Hippocampal formation (tissue), 2 donors: Measurements from ENCODE around the gene MLYCD.
"Not testable (repeated sequence)": the region's sequence is repeated elsewhere in the genome, so short reads cannot be mapped to it uniquely, and the experiment has no call there.

Source experiments
- DNase-seq, 2 donors: peaks; one replicate each; lab custom pipeline; 2025; lab: John Stamatoyannopoulos, UW

The MLYCD gene

DNA sequence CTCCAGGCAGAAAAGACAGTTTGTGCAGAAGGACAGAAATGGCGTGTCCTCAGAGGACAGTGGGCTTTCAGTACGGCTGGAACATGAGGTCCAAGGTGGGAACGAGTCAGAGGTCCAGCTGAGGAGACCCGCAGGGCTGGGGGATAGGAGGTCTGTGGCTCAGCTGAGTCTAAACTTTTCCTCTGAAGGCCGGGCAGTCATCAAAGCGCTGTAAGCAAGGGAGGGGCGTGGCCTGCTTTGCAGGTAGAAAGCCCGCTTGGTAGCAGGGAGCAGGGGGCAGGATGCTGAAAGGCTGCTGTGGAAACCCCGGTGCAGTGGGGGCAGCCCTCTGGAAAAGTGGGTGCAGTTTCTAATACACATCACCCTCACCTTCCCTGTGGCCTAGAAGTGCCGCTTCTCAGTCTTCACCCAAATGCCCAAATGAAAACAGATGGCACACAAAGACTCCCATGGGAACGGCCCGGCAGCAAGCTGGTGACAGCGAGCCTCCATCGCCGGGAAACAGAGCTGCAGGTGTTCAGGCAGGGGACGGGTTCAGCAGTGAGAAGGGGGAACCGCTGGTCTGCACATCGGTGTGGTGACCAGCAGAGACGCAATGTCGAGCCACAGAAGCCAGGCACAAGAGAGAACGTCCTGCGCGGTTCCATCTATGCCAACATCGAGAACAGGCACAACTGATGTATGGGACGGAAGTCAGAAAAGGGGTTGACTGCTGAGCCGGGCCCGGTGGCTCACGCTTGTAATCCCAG is 41.9 kb downstream of the MLYCD start:
- no peak for DNase-seq

DNA sequence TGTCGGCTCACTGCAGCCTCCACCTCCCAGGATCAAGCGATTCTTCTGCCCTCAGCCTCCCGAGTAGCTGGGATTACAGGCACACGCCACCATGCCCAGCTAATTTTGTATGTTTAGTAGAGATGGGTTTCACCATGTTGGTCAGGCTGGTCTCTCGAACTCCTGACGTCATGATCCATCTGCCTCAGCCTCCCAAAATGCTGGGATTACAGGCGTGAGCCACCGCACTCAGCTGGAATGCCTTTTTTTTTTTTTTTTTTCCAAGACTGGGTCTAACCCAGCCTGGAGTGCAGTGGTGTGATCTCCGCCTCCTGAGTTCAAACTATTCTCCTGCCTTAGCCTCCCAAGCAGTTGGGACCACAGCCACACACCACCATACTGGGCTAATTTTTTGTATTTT is 42.6 kb downstream of the MLYCD start:
- not testable (repeated sequence) for DNase-seq

DNA sequence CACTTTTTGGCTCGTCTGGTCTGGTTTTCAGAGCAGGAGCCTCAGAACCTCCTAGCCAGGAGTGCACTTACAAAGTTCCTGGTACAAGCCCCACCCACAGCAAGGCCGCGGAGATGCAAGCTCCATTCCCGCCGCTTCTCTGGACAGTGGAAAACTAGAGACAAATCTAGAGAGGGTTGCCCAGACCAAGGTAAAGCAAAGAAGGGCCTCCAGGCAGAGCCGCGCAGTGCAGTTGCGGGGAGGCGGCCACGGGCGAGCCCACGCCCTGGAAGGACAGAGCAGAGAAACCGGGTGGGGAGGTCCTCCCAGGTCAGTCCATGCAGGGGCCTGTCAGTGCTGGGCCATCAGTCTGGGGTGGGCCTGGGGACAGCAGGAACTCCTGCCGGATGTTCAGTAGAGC is 43.2 kb downstream of the MLYCD start:
- DNase-seq = no peak

DNA sequence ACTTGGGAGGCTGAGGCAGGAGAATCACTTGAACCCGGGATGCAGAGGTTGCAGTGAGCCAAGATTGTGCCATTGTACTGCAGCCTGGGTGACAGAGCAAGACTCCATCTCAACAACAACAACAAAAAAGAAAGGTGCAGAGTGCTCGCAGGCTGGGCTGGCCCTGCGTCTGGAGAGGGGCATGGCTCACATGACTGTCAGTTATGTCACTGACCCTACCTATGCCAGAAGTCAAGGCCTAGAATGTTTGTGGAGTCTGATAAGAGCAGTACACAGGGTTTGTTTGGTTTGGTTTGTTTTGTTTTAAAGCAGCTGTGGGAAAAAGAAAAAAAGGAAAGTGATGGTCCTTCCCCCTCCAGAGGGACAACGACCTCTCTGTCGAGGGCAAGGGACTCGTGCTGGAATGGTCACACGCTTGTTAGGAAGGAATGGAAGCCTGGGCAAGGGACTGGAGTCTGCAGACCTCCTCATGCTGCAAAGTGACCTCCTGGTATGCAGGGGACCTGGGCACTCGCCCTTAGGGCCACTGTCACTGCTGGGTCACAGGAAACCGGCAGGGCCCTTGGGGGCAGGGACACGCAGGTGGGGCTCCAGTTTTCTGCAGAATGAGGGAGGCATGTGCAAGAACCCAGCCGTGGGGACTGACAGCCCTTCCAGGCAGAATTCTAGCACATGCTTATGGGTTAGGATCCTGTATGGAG is 44.0 kb downstream of the MLYCD start:
- no peak for DNase-seq

DNA sequence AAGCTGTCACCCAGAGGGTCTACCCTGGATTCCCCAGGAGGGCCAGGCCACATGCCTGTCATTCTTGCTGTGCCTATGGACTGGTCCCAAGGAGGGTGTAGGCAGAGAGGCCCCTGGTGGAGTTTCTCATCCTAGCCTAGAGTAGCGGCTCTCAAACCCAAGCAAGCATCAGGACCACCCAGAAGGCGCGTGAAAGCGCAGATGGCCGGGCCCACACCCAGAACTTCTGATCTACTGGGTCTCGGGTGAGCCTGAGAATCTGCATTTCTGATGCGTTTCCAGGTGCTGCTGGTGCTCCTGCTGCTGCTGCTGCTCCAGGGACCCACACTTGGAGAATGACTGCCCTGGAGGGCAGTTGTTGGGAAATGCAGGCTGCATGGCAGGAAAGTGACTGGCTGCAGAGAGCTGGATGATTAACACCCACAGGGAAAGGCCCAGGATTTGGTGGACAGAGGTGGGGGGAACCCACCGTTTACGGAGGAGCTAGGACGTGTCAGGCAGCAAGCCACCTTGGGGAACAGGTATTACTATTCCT is 44.7 kb downstream of the MLYCD start:
- no peak for DNase-seq

DNA sequence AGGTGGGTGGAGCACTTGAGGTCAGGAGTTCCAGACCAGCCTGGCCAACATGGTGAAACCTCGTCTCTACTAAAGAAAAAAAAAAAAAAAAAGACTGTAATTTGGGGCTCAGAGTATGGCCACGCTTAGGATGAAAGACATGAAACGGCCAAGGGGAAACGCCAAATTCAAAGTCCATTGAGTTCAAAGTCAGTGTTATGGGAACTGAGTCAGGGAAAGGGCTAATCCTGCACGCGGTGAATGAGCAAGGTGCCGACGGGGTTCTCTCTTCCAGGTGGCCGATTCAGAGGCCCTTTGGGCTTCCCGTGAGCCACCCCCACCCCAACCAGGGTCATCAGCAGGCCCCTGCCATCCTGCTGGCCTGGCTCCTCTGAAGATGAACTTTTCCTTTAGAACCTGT is 46.7 kb downstream of the MLYCD start:
- DNase-seq = no peak

DNA sequence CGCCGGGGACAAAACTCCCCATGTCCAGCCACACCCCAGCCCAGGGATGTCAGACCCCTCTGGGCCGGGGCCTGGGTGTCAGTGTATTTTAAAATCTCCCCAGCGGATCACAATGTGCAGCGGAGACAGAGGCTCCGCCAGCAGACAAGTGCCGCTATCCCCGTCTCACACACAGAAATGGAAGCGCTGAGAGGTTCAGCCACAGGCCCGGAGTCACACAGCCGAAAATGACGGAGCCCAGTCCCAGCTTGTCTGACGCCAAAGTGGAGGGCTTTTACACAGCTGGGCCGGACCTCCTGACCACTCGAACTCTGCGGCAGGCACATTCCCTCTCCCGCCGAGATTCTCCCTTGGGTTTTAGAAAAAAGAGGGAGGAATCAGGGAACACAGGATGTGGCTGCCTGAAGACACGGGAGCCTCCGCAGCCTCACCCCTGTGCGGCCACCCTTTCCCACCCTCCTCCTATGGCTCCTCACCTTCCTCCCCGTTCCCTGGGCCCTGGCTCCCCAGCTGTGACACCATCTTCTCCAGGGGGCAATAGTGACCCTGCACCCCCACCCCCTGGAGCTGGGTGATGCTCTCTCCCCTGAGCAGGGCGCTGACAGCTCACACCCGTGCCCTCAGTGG is 47.4 kb downstream of the MLYCD start:
- no peak for DNase-seq

DNA sequence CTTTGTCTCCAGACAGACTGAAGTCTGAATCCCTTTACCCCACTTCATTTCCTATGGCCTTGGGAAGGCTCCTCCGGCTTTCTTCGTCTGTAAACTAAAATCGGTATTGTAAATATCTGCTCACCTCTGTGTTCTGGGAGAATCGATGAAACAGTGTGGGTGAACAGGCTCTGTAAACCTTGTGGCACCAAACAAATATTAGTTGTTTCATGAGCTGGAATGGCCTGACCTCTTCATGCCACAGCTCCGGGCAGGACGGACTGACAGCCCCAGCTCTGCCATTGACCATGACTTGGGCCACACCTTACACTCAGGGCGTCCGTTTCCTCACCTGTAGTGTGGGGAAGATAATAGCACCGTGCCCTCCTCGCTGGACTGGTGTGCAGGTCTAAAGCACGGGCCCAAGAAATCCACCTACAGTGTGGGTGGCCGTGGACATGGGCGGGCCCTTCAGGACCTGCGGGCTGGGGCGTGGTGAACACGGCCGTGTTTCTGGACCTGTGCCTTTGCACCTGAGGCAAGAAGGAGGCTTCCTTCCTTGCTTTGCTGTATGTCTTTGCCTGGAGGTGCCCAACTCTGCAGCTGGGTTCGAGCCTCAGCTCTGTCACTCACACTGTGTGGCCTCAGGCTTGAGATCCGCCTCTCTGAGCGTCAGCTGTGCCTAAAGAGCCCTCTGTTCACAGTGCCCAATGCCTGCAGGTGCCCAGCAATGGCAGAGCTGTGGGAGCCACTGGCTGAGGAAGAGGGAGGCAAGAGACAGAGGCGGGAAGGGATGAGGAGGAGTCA is 48.1 kb downstream of the MLYCD start:
- no peak for DNase-seq

DNA sequence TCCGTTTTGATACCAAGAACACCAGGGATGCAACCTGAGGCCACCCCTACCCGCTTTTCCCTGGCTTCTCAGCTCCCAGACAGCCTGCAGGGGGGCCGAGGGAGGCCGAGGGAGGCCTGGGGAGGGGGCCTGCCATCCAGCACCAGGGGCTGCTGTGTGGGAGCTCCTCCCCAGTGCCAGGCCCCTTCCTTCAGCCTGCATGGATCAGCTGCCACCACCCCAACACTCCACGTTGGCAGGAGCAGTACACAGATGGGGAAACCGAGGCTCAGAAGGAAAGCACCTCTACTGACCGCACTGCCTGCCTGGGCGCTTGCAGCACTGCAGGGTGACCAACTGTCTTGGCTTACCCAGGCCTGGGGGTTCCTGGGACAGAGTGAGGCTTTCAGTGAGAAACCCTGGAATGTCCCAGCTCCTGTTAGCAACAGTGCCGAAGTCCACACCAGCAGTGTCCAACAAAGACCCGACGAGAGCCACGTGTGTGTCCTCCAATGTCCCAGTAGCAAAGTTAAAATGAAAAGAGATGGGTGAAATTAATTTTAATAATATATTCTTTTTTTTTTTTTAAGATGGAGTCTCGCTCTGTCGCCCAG is 48.8 kb downstream of the MLYCD start:
- no peak for DNase-seq

DNA sequence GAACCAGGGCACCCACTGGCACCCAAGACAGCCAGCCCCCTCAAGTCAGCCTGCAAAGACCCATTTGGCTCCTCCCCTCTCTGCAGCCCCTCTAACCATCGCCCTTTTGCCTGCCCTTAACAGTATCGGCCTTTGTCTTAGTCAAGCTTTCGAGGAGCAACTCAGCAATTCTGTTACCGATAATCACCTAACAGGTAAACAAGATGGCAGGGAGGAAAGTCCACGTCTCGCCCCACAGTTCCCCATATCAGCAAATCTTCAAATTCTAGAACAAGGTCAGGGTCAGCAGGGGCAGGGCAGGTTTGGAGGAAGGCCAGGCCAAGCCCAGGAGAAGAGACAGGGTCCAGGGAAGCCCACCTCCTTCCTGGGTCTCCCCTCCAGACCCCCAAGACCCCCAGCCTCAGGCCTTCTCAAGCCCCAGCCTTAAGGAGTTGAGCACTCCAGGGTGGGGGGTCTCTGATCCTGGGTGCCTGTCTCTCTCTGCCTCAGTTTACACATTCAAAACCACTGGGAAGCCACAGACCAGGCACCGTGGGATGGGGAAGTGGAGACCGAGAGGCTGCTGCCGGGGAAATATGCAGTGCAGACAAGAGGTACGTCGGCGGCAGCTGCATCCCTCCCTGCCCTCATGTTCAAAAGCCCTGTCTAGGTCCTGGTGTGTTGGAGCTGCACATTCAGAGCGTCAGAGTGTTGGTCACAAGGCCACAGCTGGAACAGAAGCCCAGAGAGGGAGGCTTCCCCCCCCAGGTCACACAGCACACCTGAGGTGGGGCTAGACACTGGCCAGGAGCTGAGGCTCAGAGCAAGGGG is 50.2 kb downstream of the MLYCD start:
- DNase-seq = no peak

DNA sequence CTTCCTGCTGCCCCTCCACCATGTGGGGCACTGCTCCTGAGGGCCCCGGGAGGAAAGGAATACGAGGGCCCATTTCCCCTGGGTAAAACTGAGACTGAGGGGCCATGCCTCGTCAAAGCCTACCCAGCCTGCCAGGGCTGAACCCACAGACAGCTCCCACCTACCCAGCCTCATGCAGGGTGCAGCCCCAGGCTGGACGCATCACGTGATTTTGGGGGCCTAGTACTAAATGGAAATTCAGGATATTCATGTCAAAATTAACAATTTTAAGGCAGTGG is 50.7 kb downstream of the MLYCD start:
- no peak for DNase-seq

DNA sequence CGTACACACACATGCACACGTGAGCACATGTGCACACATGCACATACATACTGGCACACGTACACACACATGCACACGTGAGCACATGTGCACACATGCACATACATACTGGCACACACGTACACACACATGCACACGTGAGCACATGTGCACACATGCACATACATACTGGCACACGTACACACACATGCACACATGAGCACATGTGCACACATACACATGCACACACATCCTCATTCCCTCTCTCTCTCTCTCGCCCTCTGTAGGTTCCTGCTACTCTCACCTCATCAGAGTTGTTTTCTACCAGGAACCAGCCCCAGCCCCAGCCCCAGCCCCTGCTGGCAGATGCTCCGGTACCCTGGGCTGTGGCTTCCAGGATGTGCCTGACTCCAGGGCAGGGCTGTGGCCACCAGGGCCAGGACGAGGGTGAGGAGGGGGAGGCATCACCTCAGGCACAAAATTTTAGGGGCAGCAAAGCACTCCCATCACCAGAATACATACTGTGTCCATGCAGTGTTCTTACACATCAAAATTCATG is 52.0 kb downstream of the MLYCD start:
- DNase-seq = not testable (repeated sequence)

DNA sequence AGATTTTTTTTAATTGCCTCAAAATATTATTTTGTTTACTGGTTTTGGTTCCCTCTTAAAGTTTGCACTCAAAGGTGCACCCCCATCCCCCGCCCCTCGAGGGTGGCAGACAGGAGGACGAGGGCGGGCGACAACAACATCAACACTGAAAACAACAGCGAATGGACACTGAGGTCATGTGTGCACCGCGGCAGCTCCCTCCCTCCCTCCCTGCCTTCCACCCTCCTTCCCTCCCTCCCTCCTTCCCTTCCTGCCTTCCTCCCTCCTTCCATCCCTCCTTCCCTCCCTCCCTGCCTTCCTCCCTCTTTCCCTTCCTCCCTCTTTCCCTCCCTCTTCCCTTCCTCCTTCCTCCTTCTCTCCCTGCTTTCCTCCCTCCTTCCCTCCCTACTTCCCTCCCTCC is 52.6 kb downstream of the MLYCD start:
- DNase-seq = no peak

DNA sequence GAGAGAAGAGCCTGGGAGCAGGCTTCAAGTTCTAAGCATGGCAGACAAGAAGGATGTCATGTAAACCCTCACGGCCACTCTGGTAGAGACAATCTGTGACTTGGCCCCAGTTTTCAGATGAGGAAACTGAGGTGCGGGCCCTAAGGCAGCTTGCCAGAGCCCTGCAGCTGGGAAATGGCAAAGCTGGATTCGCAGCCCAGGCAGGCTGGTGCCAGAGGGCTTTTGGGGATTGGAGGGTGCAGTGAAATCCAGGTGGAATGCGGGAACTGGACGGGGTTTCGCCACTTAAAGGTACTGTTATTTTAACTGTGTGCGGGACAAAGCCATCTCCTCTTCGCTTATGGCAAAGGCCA is 53.6 kb downstream of the MLYCD start:
- no peak for DNase-seq

DNA sequence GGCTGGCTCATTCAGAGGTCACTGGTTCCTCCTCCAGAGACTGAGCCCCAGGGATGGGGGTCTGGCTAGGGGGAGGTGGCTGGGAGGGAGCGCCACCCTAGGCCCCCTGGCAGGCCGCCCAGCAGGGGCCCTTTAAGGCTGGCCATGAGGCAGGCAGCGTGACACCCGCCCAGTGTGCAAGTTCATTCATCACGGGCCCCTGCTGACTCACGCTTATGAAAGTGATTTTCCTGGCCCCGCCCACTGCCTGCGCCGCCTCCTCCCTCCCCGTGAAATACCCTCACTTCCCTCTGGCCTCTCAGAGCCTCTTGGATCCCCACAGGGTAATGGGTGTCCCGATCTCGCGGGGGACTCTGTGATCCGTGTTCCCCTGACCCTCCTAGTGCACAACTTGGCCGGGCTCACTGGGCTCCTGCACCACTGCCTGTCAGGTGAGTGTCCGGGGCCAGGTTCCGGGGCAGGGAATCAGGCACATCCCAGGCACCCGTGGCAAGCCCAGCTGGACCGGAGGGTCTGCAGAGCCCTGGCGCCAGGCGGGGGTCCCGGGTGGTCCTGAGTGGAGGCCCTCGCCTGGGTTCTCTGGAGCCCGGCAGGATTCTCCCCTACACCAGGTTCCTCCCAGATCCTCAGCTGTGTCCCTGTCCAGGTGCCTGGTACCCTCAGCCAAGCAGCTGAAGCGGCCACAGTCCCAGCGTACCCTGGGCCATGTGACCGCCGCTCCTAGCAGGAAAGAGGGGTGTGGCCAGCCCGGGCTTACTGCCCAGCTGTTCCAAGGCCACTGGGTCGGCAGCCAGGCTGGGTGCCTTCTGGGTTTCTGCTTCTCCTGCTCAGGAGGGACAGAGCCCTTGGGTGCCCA is 54.3 kb downstream of the MLYCD start, which contains the start of gene OSGIN1:
TSS of gene OSGIN1 (plus strand) at position 301 of the 856 bp plus-strand sequence. CDS start 4,432 bp downstream, outside the sequence.
- DNase-seq = peak; percentile 76 to 80

DNA sequence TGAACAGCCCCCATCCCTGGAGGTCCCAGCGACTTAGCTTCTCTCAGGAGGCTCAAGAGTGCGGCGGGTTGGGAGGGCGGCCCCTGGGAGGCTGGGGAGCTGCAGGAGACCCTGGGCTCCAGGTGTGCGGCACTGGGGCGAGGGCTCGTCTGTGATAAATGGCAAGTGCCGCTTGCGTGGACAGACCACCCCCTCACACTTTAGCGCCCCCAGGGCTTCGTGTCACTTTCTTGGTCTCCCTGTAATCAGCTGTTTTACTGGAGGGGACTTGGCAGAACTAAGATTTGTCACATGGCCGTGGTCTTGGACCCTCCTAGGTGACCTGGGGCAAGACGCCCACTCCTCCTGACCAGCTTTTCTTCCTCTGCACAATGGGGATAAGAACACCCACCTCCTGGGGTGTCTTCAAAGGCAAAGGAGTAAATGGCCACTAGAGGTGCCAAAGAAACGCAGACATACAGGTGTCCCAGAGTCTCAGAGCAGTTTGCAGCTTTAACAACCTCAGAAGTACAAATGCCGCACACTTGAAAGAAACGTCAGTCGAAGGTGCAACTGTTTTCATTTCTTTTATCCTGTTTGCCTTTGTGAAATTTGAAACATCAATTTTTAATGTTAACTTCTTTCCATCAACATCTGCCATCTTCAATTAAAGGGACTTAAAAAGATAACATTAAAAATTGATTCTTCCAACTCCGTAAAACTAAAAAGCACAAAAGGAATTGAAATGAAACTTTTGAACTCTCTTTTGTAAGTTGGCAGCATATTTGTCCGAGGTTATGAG is 55.1 kb downstream of the MLYCD start:
- DNase-seq = no peak

DNA sequence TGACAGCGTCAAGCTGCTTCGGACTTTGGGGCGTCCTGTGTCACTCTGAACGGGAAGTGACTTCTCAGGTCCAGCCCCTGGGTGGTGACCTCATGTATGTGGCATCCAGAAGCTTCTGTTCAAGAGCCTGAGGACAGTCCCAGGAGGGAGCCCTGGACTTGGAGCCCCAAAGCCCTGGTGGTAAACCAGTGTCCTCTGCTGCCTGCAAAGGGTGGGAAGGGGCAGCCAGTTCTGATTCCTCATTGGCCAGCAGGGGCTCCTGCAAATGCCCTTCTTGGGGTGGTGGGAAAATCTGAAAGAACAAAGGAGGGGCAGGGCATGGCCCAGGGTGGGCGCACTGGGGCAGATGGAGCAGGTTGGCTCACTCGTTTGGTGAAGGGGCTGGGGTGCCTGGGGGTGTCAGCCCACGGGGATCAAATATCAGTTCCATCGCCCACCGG is 55.7 kb downstream of the MLYCD start:
- no peak for DNase-seq

DNA sequence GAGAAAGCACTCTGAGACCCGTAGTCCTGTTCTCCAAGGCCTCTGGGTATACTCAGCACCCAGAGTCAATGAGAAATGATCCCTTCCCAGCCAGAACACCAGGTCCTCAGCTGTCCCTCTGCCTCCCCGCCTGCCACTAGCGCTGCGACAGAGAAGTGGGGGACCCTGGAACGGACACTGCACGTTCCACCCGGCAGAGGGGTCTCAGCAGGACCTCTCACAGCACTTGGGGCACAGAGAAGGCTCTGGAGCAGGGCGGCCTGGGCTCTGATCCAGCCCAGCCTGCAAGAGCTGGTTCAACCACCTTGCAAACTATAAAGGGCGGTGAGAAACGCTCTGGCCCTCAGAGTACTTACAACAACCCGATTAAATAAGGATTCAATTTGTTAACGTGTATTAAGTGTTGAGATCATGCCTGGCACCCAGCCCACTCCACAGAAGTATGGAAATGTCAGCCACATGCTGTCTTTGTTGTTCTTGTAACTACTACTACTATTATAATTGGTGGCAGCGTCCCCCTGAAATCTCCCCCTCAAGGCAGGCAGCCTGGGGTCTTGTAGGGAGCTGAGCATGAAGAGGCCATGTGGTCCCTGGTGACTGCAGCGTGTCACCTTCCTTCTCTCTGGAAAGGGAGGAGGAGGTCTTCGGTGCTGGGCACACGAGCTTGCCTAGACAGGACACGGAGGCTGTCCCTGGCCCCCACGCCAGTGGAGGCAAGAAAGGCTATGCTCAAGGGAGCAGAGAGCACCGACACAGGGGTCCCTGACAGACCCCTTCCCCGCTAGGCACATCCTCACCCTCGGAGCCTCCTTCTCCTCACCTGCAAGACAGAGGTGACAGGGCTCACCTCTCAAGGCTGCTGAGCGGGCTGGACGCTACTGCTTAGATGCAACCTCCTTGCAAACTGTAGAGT is 56.6 kb downstream of the MLYCD start:
- DNase-seq = no peak
